Body of pancreas (tissue), 4 donors: ENCODE data around the gene CPXM1. TPM values are rescaled to one million over a fixed set of nuclear protein-coding genes. Genes with fewer than 3 reads are reported as not detected.

Experiments
- ATAC-seq: fragments of 150-250 bp; one replicate; pipeline ENCODE4 v1.9.1; 2016
- DNase-seq, 4 donors: peaks; one replicate each; pipeline ENCODE4 v3.0.0-alpha.2; 2019
- H3K27ac ChIP-seq, 4 donors: fragments of 200-600 bp; sonication (generic); 1 replicate in 3 of 4; 2 replicates in 1 of 4; pipeline versions ENCODE4 v1.5.1 to v1.6.1; 2016 to 2019; ENCODE audit warnings: mild to moderate bottlenecking in 1 of 4, mixed read lengths in 1 of 4, moderate library complexity in 1 of 4
- H3K27me3 ChIP-seq, 2 donors: fragments of 200-600 bp; sonication (generic); one replicate each; pipeline ENCODE4 v1.6.0; 2016; ENCODE audit warnings: mild to moderate bottlenecking in 1 of 2
- H3K36me3 ChIP-seq, 2 donors: fragments of 200-600 bp; sonication (generic); replicated peaks in 1 of 2; 2 replicates each; pipeline ENCODE4 v1.5.1; 2016; ENCODE audit warnings: low read depth in 2 of 2; ENCODE audit not compliant: insufficient read depth in 1 of 2
- H3K4me1 ChIP-seq: fragments of 200-600 bp; sonication (generic); one replicate; pipeline ENCODE4 v1.6.0; 2016
- H3K4me3 ChIP-seq, 2 donors: fragments of 200-600 bp; sonication (generic); 1 replicate in 1 of 2; 2 replicates in 1 of 2; pipeline ENCODE4 v1.5.1; 2016 to 2019
- H3K9me3 ChIP-seq, 3 donors: fragments of 200-600 bp; sonication (generic); 1 replicate in 2 of 3; 2 replicates in 1 of 3; pipeline ENCODE4 v1.5.1; 2016
- POLR2A ChIP-seq, 3 donors: fragments of 450-650 bp; IDR thresholded peaks; one replicate each; pipeline ENCODE4 v1.6.1; 2016; ENCODE audit warnings: antibody characterized with exemption in 3 of 3, mild to moderate bottlenecking in 2 of 3
- WGBS, 2 donors: methylation state at CpG; one replicate each; pipeline ENCODE4 v1.1.5; 2017; 5-methylcytosine and 5-hydroxymethylcytosine counted together
- intact Hi-C: fragments of 100-400 bp; cut with DNase I; formaldehyde crosslinking; loops from one replicate; pipeline ENCODE4 v1.15.1; 2023
- total RNA-seq, 2 donors: library from RNA; depleted of rRNA; stranded (reverse); fragments of >200 nt; gene quantifications; one replicate each; pipeline ENCODE4 v1.1.0, GENCODE V29; 2016
- TF ChIP-seq, protein P1 (sequence below), 7 experiments: fragments of 450-650 bp in 4 of 7; fragments of 200-600 bp in 3 of 7; sonication (generic) in 3 of 7; IDR thresholded peaks; one replicate each; pipeline ENCODE4 v1.5.1; 2016 to 2019; ENCODE audit warnings: antibody characterized with exemption in 7 of 7

CPXM1 gene
- total RNA-seq, 2 donors from 2014 or later = 2.3 to 4.9 TPM

GRCh38 chr20:2750491-2751251 is 49.8 kb downstream of the CPXM1 start:
- Histone ChIP-seq H3K4me1 (peaks cover 32% of the 10 kb centered on the region), H3K9me3 (no peaks in the 10 kb centered on the region), H3K27ac (peak overlapping the region in 2 of 4 donors; percentile 29 to 62), H3K4me3 (no peak overlapping the region), H3K36me3 (no peaks in the 10 kb centered on the region), H3K27me3 (peaks cover 0 to 7% of the 10 kb centered on the region in 2 donors)
- peak in 3 of 4 donors; percentile 50 to 64 (median 50) for DNase-seq
- WGBS, 2 donors = 3 to 6% methylated on average over 31 to 34 of the region's 34 CpGs
- intact Hi-C loops = no loop called here
- ATAC-seq = peak; percentile 37
- no peak for TF ChIP-seq POLR2A (IDR thresholded peaks at IDR 0.05)

GRCh38 chr20:2749951-2750490 is 50.4 kb downstream of the CPXM1 start:
- Histone ChIP-seq H3K36me3 (no peaks in the 10 kb centered on the region), H3K4me3 (no peak overlapping the region), H3K27me3 (peaks cover 0 to 7% of the 10 kb centered on the region in 2 donors), H3K27ac (no peak overlapping the region), H3K9me3 (no peaks in the 10 kb centered on the region), H3K4me1 (peaks cover 32% of the 10 kb centered on the region)
- ATAC-seq (no peak), DNase-seq (no peak)
- WGBS, 2 donors = 18 to 24% methylated on average over 21 to 29 of the region's 30 CpGs
- intact Hi-C loops = no loop called here
- TF ChIP-seq, protein P1, sequence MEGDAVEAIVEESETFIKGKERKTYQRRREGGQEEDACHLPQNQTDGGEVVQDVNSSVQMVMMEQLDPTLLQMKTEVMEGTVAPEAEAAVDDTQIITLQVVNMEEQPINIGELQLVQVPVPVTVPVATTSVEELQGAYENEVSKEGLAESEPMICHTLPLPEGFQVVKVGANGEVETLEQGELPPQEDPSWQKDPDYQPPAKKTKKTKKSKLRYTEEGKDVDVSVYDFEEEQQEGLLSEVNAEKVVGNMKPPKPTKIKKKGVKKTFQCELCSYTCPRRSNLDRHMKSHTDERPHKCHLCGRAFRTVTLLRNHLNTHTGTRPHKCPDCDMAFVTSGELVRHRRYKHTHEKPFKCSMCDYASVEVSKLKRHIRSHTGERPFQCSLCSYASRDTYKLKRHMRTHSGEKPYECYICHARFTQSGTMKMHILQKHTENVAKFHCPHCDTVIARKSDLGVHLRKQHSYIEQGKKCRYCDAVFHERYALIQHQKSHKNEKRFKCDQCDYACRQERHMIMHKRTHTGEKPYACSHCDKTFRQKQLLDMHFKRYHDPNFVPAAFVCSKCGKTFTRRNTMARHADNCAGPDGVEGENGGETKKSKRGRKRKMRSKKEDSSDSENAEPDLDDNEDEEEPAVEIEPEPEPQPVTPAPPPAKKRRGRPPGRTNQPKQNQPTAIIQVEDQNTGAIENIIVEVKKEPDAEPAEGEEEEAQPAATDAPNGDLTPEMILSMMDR (IDR thresholded peaks at IDR 0.05) = no peak
- TF ChIP-seq POLR2A (IDR thresholded peaks at IDR 0.05) = no peak

DNA sequence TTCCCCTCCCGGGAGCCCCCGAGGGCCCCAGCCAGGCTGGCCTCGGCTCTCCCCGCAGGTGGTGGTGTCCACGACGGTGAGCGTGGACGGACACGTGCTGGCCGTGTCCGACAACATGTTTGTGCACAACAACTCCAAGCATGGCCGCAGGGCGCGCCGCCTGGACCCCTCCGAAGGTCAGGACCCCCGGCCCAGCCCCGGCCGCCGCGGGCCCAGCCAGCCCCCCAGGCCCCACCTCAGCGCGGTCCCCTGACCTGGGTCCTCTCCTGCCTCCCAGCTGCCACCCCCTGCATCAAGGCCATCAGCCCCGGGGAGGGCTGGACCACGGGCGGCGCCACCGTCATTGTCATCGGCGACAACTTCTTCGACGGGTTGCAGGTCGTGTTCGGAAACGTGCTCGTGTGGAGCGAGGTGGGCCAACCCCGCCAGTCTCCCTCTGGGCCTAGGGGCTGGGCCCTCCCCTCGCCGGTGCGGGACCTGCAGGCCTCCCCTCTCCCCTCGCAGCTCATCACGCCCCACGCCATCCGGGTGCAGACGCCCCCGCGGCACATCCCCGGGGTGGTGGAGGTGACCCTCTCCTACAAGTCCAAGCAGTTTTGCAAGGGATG is 51.0 kb downstream of the CPXM1 start:
- no peak for ATAC-seq
- no peaks in the 10 kb centered on the region for H3K36me3 ChIP-seq
- no peak overlapping the region for H3K4me3 ChIP-seq
- H3K27me3 ChIP-seq = peaks cover 0 to 7% of the 10 kb centered on the region in 2 donors
- no peak for DNase-seq
- WGBS, 2 donors = 37% methylated on average over 47 of the region's 49 CpGs; no CpG with 5 or more reads in 1 of the 2 donors
- H3K9me3 ChIP-seq = no peaks in the 10 kb centered on the region
- H3K27ac ChIP-seq = no peak overlapping the region
- intact Hi-C loops = no loop called here
- no peak for TF ChIP-seq POLR2A (IDR thresholded peaks at IDR 0.05)
- TF ChIP-seq, protein P1 (IDR thresholded peaks at IDR 0.05) = no peak
- H3K4me1 ChIP-seq = peaks cover 32% of the 10 kb centered on the region

DNA sequence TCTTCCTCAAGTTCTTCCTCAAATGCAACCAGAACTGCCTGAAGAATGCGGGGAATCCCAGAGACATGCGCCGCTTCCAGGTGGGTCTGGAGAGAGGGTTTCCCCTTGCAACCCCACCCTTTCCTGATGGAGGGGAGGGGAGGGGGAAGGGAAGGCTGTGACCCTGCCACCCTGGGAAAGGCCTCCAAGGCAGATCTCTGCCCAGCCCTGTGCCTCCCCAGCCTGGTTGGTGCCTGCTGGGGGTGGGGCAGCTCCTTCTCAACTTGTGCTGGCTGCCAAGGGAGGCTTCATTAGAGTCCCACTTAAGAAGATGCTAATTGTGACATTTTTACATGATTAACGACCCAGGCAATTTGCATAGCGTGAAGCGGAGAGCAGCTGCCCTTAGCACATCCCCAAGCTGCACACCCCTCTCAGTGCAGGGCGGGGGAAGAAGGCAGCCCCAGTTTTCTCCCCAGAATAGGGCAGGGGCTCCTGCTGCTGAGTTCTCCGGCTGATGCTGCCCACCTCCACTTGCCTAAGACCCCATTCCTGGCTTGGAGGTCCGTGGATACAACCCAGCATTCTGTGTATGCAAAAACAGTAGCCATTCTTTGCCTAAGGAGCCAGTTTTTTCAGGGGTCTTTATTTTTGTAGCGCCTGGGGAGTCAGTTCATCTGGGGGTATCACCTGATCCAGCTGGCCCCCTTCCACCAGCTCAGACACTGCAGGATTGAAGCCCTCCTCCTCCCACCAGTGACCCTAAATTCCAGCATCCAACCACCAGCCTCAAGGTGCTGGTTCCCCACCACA is 51.7 kb downstream of the CPXM1 start:
- Histone ChIP-seq H3K4me1 (peaks cover 32% of the 10 kb centered on the region), H3K27ac (no peak overlapping the region), H3K9me3 (no peaks in the 10 kb centered on the region), H3K36me3 (no peaks in the 10 kb centered on the region), H3K4me3 (no peak overlapping the region), H3K27me3 (peaks cover 0 to under 1% of the 10 kb centered on the region in 2 donors)
- TF ChIP-seq, protein P1 (IDR thresholded peaks at IDR 0.05) = no peak
- no peak for TF ChIP-seq POLR2A (IDR thresholded peaks at IDR 0.05)
- intact Hi-C loops = no loop called here
- DNase-seq (no peak), ATAC-seq (no peak)
- WGBS, 2 donors = 74 to 81% methylated on average over 9 to 10 of the region's 10 CpGs
